OCI-LY7 (cell line): ENCODE measurements around the gene CCDC33. TPM values are rescaled to one million over a fixed set of nuclear protein-coding genes. Genes with fewer than 3 reads are reported as not detected.

Experiments
- BruUV-seq: library from RNA; stranded (reverse); fragments of 400-500 nt; replicated peaks from 2 replicates; lab custom pipeline; 2021; lab: Mats Ljungman, UMichigan
- CTCF ChIA-PET: fragments of 300-600 bp; sonication (Branson Sonifier 250); formaldehyde crosslinking; loops from one replicate; lab custom pipeline; 2022; ENCODE audit warnings: antibody characterized with exemption; ENCODE audit not compliant: unreplicated experiment; lab: Charles Lee
- POLR2A ChIA-PET: fragments of 300-600 bp; sonication (Branson Sonifier 250); formaldehyde crosslinking; loops from one replicate; lab custom pipeline; 2022; ENCODE audit warnings: antibody characterized with exemption; lab: Charles Lee
- DNase-seq: peaks from one replicate; pipeline ENCODE4 v3.0.0-alpha.2; 2015; ENCODE audit warnings: low spot score
- H2AFZ ChIP-seq: fragments of 200-600 bp; sonication (generic), shearing (Covaris generic); 2 replicates; pipeline ENCODE4 v1.6.1; 2014; ENCODE audit warnings: mild to moderate bottlenecking, antibody characterized with exemption, low read length, moderate library complexity
- H3K27ac ChIP-seq: fragments of 200-600 bp; sonication (generic); 2 replicates; pipeline ENCODE4 v1.5.1; 2014; ENCODE audit warnings: mixed run types, low read depth, mild to moderate bottlenecking, moderate library complexity, low read length, inconsistent platforms; ENCODE audit not compliant: poor library complexity, severe bottlenecking
- H3K36me3 ChIP-seq: fragments of 200-600 bp; sonication (generic); 2 replicates; pipeline ENCODE4 v1.6.1; 2014; ENCODE audit warnings: mild to moderate bottlenecking, antibody characterized with exemption, low read length, moderate library complexity, mixed read lengths; ENCODE audit not compliant: insufficient read depth
- H3K4me1 ChIP-seq: fragments of 200-600 bp; sonication (generic); 2 replicates; pipeline ENCODE4 v1.5.1; 2014; ENCODE audit warnings: mild to moderate bottlenecking, low read length; ENCODE audit not compliant: insufficient read depth, poor library complexity, severe bottlenecking
- H3K4me2 ChIP-seq: fragments of 200-600 bp; sonication (generic); 2 replicates; pipeline ENCODE4 v1.6.1; 2014; ENCODE audit warnings: mild to moderate bottlenecking, low read length
- H3K4me3 ChIP-seq: fragments of 200-600 bp; sonication (generic); 2 replicates; pipeline ENCODE4 v1.5.1; 2014; ENCODE audit warnings: mild to moderate bottlenecking, low read depth, low read length; ENCODE audit not compliant: poor library complexity, severe bottlenecking
- H3K79me2 ChIP-seq: fragments of 200-600 bp; sonication (generic); 2 replicates; pipeline ENCODE4 v1.6.1; 2016; ENCODE audit warnings: low read depth, mild to moderate bottlenecking, low read length, moderate library complexity, mixed read lengths; ENCODE audit not compliant: insufficient read depth
- H3K9me2 ChIP-seq: fragments of 200-600 bp; sonication (generic); 2 replicates; pipeline ENCODE4 v1.6.1; 2016; ENCODE audit warnings: mild to moderate bottlenecking, low read length, mixed read lengths; ENCODE audit not compliant: insufficient read depth
- H3K9me3 ChIP-seq: fragments of 200-600 bp; sonication (generic); 2 replicates; pipeline ENCODE4 v1.6.1; 2014; ENCODE audit warnings: mild to moderate bottlenecking, mixed run types, low read length, mixed read lengths
- H4K20me1 ChIP-seq: fragments of 200-600 bp; sonication (generic); 2 replicates; pipeline ENCODE4 v1.6.1; 2014; ENCODE audit warnings: mild to moderate bottlenecking, antibody characterized with exemption, low read length, moderate library complexity, mixed read lengths; ENCODE audit not compliant: insufficient read depth
- EZH2phosphoT487 ChIP-seq: fragments of 200-600 bp; sonication (generic); IDR thresholded peaks from 2 replicates; pipeline ENCODE4 v1.6.1; 2018; ENCODE audit warnings: low read depth, borderline replicate concordance, mild to moderate bottlenecking, mixed run types, antibody characterized with exemption, low read length, moderate library complexity, mixed read lengths
- intact Hi-C: fragments of 100-400 bp; cut with micrococcal nuclease; formaldehyde crosslinking; loops from one replicate; pipeline ENCODE4 v1.10.0; 2022; ENCODE audit not compliant: unreplicated experiment
- total RNA-seq, 2 experiments: library from RNA; depleted of rRNA in 1 of 2; stranded (reverse); fragments of >200 nt in 1 of 2; shearing (Covaris generic) in 1 of 2; gene quantifications; 2 replicates each; pipeline ENCODE4 v1.2.3, GENCODE V29; 2014 to 2022
- TF ChIP-seq, protein P1 (sequence below): fragments of 200-600 bp; sonication (generic); conservative IDR thresholded peaks from 2 replicates; pipeline ENCODE4 v1.5.1; 2014; ENCODE audit warnings: mild to moderate bottlenecking, antibody characterized with exemption, low read length, moderate library complexity, mixed read lengths

CCDC33 gene
- total RNA-seq, 2 experiments from 2014 or later: not detected

DNA sequence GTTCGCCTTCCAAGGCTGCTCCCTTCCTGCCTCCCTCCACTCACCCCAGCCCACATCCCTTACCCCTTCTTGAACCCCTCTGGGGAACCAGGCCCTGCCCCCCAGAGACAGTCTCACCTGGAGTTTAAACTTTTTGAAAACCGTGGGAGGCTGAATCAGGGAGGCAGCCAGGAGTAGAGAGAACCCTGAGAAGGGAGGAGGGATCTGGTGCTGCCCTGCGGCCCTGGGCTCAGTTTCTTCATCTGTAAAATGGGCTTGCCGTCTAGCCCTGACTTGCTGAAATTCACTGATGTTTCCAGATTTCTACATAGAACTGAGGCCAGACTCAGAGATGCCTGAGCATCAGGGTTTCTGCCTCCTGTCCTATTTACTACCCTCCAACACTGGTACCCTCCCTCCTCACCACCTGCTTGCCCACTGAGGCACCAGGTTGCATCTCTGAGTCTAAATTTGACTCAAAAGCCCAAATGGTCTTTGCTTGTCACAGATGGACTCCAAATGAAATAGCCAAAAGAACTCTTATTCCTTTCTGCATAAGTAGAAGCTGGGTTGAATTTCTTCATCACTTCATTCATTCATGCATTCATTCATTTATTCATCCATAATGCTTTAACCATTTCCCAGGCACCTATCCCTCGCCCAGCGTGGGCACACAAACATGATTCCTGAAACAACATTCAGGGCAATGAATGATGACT is 21.7 kb upstream of the CCDC33 start:
- no peak overlapping the region for H3K4me3 ChIP-seq
- H3K79me2 ChIP-seq: no peaks in the 10 kb centered on the region
- no peak for TF ChIP-seq EZH2phosphoT487
- TF ChIP-seq, protein P1, sequence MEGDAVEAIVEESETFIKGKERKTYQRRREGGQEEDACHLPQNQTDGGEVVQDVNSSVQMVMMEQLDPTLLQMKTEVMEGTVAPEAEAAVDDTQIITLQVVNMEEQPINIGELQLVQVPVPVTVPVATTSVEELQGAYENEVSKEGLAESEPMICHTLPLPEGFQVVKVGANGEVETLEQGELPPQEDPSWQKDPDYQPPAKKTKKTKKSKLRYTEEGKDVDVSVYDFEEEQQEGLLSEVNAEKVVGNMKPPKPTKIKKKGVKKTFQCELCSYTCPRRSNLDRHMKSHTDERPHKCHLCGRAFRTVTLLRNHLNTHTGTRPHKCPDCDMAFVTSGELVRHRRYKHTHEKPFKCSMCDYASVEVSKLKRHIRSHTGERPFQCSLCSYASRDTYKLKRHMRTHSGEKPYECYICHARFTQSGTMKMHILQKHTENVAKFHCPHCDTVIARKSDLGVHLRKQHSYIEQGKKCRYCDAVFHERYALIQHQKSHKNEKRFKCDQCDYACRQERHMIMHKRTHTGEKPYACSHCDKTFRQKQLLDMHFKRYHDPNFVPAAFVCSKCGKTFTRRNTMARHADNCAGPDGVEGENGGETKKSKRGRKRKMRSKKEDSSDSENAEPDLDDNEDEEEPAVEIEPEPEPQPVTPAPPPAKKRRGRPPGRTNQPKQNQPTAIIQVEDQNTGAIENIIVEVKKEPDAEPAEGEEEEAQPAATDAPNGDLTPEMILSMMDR: no peak
- CTCF ChIA-PET: no interaction called here
- no peaks in the 10 kb centered on the region for H3K9me3 ChIP-seq
- no peaks in the 10 kb centered on the region for H3K36me3 ChIP-seq
- no peaks in the 10 kb centered on the region for H3K4me1 ChIP-seq
- H3K4me2 ChIP-seq: no peak overlapping the region
- H4K20me1 ChIP-seq: no peaks in the 10 kb centered on the region
- H3K27ac ChIP-seq: no peak overlapping the region
- H3K9me2 ChIP-seq: no peaks in the 10 kb centered on the region
- no peak overlapping the region for H2AFZ ChIP-seq
- intact Hi-C loops: no loop called here
- POLR2A ChIA-PET: no interaction called here
- BruUV-seq: no TSS peak
- DNase-seq: no peak

DNA sequence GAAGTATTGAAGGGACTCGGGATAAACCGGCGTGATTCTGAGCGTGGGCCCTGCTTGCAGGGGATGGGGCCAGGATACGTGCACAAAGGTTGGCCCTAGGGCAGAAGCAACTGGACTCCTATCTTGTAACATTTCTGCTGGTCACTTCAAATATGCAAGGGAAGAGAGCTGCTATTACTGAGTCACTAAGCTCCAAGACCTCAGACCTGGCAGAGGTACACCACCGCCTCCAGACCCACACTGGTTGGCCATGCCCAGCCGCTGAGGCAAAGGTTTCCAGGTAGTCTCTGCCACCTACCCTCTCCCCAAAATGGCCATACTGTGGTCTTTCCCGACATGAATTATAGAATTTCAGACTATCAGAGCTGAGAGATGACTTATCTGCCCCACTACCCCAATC is 20.2 kb upstream of the CCDC33 start:
- ChIA-PET CTCF (no interaction called here), POLR2A (no interaction called here)
- H3K9me3 ChIP-seq: no peaks in the 10 kb centered on the region
- H3K79me2 ChIP-seq: no peaks in the 10 kb centered on the region
- H3K4me1 ChIP-seq: no peaks in the 10 kb centered on the region
- H3K27ac ChIP-seq: no peak overlapping the region
- H3K36me3 ChIP-seq: no peaks in the 10 kb centered on the region
- no peaks in the 10 kb centered on the region for H4K20me1 ChIP-seq
- H2AFZ ChIP-seq: no peak overlapping the region
- no peak overlapping the region for H3K4me3 ChIP-seq
- DNase-seq: no peak
- intact Hi-C loops: no loop called here
- H3K4me2 ChIP-seq: no peak overlapping the region
- H3K9me2 ChIP-seq: no peaks in the 10 kb centered on the region
- TF ChIP-seq, protein P1: no peak
- TF ChIP-seq EZH2phosphoT487: no peak
- BruUV-seq: no TSS peak

DNA sequence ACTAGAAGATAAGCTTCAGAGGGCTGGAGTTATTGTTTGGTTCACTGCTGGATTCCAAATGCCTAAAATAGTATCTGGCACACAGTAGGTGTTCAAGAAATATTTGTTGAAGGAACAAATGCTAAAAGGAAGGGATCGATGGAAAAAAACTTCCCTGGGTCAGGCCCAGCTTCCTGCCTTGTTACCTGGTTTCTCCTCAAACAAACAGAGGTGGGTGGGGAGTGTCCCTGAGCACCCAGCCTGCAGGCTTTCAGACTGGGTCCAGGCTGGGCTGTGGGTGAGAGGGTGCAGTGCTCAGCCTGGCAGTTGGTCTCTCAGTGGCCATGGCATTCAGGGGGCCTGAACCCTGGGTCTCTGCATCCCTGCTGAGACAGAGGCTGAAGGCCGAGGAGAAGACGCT is 19.2 kb upstream of the CCDC33 start:
- CTCF ChIA-PET: no interaction called here
- TF ChIP-seq, protein P1: no peak
- TF ChIP-seq EZH2phosphoT487: no peak
- Histone ChIP-seq H3K9me3 (no peaks in the 10 kb centered on the region), H3K4me3 (no peak overlapping the region), H3K79me2 (no peaks in the 10 kb centered on the region), H4K20me1 (no peaks in the 10 kb centered on the region), H3K27ac (no peak overlapping the region), H2AFZ (no peak overlapping the region), H3K4me2 (no peak overlapping the region), H3K9me2 (no peaks in the 10 kb centered on the region), H3K36me3 (no peaks in the 10 kb centered on the region), H3K4me1 (no peaks in the 10 kb centered on the region)
- intact Hi-C loops: no loop called here
- DNase-seq: no peak
- no TSS peak for BruUV-seq
- POLR2A ChIA-PET: no interaction called here
